Left lung (tissue), 10 donors: ENCODE data around the gene FBLN1. TPM values are rescaled to one million over a fixed set of nuclear protein-coding genes. Genes with fewer than 3 reads are reported as not detected.
A peak's percentile ranks its signal among the peaks of the same experiment; 100 is the strongest.

Source experiments
- ATAC-seq: fragments of 200-7000 bp; cut with Tn5 transposase; one replicate; pipeline ENCODE4 v1.9.1; 2020; ENCODE audit warnings: moderate library complexity
- DNase-seq, 4 donors: peaks; one replicate each; pipeline ENCODE4 v3.0.0-alpha.2; 2013 to 2020
- H3K27ac ChIP-seq, 2 donors: fragments of 200-600 bp; sonication (generic) in 1 of 2; one replicate each; pipeline versions ENCODE4 v1.5.0 to v1.8.0; 2020 to 2021
- H3K27me3 ChIP-seq, 2 donors: fragments of 200-600 bp; sonication (generic) in 1 of 2; one replicate each; pipeline versions ENCODE4 v1.5.0 to v1.8.0; 2020 to 2021
- H3K36me3 ChIP-seq, 2 donors: fragments of 200-600 bp; sonication (generic) in 1 of 2; one replicate each; pipeline versions ENCODE4 v1.5.0 to v1.8.0; 2020 to 2021
- H3K4me1 ChIP-seq, 2 donors: fragments of 200-600 bp; one replicate each; pipeline ENCODE4 v1.8.0; 2021
- H3K4me3 ChIP-seq, 2 donors: fragments of 200-600 bp; sonication (generic) in 1 of 2; one replicate each; pipeline versions ENCODE4 v1.5.0 to v1.8.0; 2020 to 2021; ENCODE audit warnings: mild to moderate bottlenecking in 1 of 2
- H3K9me3 ChIP-seq, 2 donors: fragments of 200-600 bp; sonication (generic) in 1 of 2; one replicate each; pipeline versions ENCODE4 v1.5.0 to v1.8.0; 2020 to 2021
- intact Hi-C, 2 donors: fragments of 100-400 bp; cut with DNase I; formaldehyde crosslinking; loops; one replicate each; pipeline versions ENCODE4 v1.11.2 to v1.14.2; 2022
- polyA plus RNA-seq, 6 donors: library from polyadenylated mRNA; unstranded; fragments of 120-200 nt; gene quantifications; one replicate each; pipeline ENCODE4 v1.2.1, GENCODE V29; 2013; ENCODE audit not compliant: insufficient read length in 6 of 6
- total RNA-seq, 2 donors: library from RNA; stranded (reverse); fragmentation: NEBNext Ultra II Directional; extraction: Animal tissue kit (Norgen Biotek cat#: 25700); gene quantifications; one replicate each; pipeline ENCODE4 v1.2.1, GENCODE V29; 2021
- TF ChIP-seq, protein P1 (sequence below), 2 donors: fragments of 200-600 bp; sonication (generic) in 1 of 2; IDR thresholded peaks; one replicate each; pipeline versions ENCODE4 v1.5.0 to v1.8.0; 2021; ENCODE audit warnings: antibody characterized with exemption in 2 of 2
- donor health status: DM: no; HTN: yes; CAD: no.
- donor health status: DM: no; HTN: no; CAD: no.

The FBLN1 gene
- total and polyA plus RNA-seq, 8 donors = 287 to 447 (median 312) TPM

GRCh38 chr22:45521178-45521577 lies 18.5 kb downstream of the FBLN1 start:
- Histone ChIP-seq H3K36me3 (no peaks in the 10 kb centered on the region), H3K27ac (no peak overlapping the region), H3K27me3 (peaks cover 0 to 8% of the 10 kb centered on the region in 2 donors), H3K9me3 (no peaks in the 10 kb centered on the region), H3K4me3 (no peak overlapping the region), H3K4me1 (peaks cover 0 to 10% of the 10 kb centered on the region in 2 donors)
- intact Hi-C loops = no loop called here
- DNase-seq = no peak
- TF ChIP-seq, protein P1, sequence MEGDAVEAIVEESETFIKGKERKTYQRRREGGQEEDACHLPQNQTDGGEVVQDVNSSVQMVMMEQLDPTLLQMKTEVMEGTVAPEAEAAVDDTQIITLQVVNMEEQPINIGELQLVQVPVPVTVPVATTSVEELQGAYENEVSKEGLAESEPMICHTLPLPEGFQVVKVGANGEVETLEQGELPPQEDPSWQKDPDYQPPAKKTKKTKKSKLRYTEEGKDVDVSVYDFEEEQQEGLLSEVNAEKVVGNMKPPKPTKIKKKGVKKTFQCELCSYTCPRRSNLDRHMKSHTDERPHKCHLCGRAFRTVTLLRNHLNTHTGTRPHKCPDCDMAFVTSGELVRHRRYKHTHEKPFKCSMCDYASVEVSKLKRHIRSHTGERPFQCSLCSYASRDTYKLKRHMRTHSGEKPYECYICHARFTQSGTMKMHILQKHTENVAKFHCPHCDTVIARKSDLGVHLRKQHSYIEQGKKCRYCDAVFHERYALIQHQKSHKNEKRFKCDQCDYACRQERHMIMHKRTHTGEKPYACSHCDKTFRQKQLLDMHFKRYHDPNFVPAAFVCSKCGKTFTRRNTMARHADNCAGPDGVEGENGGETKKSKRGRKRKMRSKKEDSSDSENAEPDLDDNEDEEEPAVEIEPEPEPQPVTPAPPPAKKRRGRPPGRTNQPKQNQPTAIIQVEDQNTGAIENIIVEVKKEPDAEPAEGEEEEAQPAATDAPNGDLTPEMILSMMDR (IDR thresholded peaks at IDR 0.05) = no peak
- no peak for ATAC-seq

DNA sequence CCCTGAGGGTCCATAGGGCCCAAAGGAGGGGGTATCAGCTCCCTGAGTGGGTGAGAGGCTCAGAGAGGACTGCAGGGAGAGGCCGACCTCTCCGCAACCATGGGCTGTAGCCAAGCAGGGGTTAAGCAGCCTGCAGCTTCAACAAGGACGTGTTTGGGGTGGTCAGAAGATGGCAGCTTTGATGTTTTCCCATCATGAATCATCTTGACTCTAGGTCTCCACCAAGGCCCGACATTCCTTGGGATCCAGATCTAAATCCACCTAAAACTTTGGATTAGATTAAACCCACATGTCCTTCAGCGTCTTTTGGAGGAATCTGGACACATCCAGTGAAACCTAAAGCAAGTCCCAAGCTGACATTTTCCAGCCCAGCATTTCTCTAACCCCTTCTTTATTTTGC lies 19.8 kb downstream of the FBLN1 start:
- peaks cover 0 to 3% of the 10 kb centered on the region in 2 donors for H3K27me3 ChIP-seq
- H3K9me3 ChIP-seq = no peaks in the 10 kb centered on the region
- intact Hi-C loops = no loop called here
- TF ChIP-seq, protein P1 (IDR thresholded peaks at IDR 0.05) = no peak
- no peak overlapping the region for H3K27ac ChIP-seq
- no peaks in the 10 kb centered on the region for H3K4me1 ChIP-seq
- H3K4me3 ChIP-seq = no peak overlapping the region
- ATAC-seq = no peak
- no peak for DNase-seq
- no peaks in the 10 kb centered on the region for H3K36me3 ChIP-seq

DNA sequence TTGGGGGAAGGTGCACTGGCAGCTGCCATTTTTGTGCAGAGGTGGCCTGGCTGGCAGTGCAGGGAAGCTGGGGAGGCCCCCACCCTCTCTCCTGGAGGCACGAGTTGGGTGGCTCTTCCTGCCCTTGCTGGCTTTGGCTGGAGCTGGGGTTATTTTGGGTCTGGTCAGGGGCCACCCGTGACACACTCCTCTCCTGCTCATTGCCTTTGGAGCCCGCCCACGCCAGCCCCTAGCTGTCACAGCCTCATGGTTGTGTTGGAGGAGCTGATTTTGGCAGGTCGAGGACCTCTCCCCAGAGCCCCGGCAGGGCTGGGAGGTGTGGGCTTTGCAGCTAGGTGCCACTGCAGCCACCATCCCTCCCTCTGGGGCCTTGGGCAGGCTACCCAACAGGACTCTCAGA lies 21.5 kb downstream of the FBLN1 start:
- TF ChIP-seq, protein P1 (IDR thresholded peaks at IDR 0.05) = no peak

DNA sequence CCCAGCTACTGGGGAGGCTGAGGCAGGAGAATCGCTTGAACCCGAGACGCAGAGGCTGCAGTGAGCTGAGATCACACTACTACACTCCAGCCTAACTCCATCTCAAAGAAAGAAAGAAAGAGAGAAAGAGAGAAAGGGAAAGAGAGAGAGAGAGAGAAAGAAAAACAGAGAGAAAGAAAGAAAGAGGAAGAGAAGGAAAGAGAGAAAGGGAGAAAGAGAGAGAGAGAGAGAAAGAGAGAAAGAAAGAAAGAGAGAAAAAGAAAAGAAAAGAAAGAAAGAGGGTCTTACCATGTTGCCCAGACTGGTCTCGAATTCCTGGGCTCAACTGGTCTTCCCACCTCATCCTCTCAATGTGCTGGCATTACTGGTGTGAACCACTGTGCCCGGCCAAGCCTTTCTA lies 22.3 kb downstream of the FBLN1 start:
- DNase-seq = no peak
- Histone ChIP-seq H3K9me3 (no peaks in the 10 kb centered on the region), H3K36me3 (no peaks in the 10 kb centered on the region), H3K27ac (no peak overlapping the region), H3K4me3 (no peak overlapping the region), H3K4me1 (no peaks in the 10 kb centered on the region), H3K27me3 (no peaks in the 10 kb centered on the region)
- ATAC-seq = no peak
- intact Hi-C loops = no loop called here
- TF ChIP-seq, protein P1 (IDR thresholded peaks at IDR 0.05) = no peak

More for the DNA sequence above, 21.5 kb downstream of the FBLN1 start:
- intact Hi-C loops = no loop called here
- Histone ChIP-seq H3K27ac (no peak overlapping the region), H3K9me3 (no peaks in the 10 kb centered on the region), H3K4me1 (no peaks in the 10 kb centered on the region), H3K36me3 (no peaks in the 10 kb centered on the region), H3K27me3 (no peaks in the 10 kb centered on the region), H3K4me3 (no peak overlapping the region)
- ATAC-seq = no peak
- DNase-seq = no peak

DNA sequence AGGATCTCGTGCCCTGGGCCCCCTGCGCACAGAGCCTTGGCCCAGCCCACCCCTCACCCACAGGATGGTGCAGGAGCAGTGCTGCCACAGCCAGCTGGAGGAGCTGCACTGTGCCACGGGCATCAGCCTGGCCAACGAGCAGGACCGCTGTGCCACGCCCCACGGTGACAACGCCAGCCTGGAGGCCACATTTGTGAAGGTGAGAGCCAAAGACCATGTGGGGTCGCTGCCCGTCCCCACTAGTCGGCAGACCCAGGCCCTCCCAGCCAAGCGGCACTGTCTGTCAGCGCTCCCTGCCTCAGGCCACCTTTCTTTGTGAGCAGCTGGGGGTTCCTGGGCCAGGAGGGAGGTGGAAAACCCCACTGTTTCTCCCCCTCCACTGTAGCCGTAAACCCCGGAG lies 22.8 kb downstream of the FBLN1 start:
- TF ChIP-seq, protein P1 (IDR thresholded peaks at IDR 0.05) = no peak
- ATAC-seq (no peak), DNase-seq (no peak)
- Histone ChIP-seq H3K36me3 (no peaks in the 10 kb centered on the region), H3K4me3 (no peak overlapping the region), H3K4me1 (no peaks in the 10 kb centered on the region), H3K27ac (peak overlapping the region in 1 of 2 donors; percentile 33), H3K9me3 (no peaks in the 10 kb centered on the region), H3K27me3 (no peaks in the 10 kb centered on the region)
- intact Hi-C loops = no loop called here
